GM21619 (cell line): ENCODE measurements around the gene PLTP.
"Not testable (repeated sequence)": the region's sequence is repeated elsewhere in the genome, so short reads cannot be mapped to it uniquely, and the experiment has no call there.

Source experiments
- ATAC-seq: cut with Tn5 transposase; IDR thresholded peaks from one replicate; pipeline ENCODE4 v1.9.1; 2021; ENCODE audit not compliant: unreplicated experiment

Gene PLTP

GRCh38 chr20:45880988-45881788 lies 30.8 kb downstream of the PLTP start, which contains the start of gene ZSWIM1:
TSS of gene ZSWIM1 (plus strand) at chr20:45881227. CDS start at chr20:45882593, 1,366 bp downstream.
- peak; percentile 95 for ATAC-seq

- ATAC-seq = no peak
Measured at GRCh38 chr20:45878076-45878761, 33.7 kb downstream of the PLTP start.

- no peak for ATAC-seq
Measured at GRCh38 chr20:45874576-45874975, 37.4 kb downstream of the PLTP start.

- not testable (repeated sequence) for ATAC-seq
Measured at GRCh38 chr20:45874104-45874481, 37.9 kb downstream of the PLTP start.

GRCh38 chr20:45873409-45874103 lies 38.4 kb downstream of the PLTP start:
- no peak for ATAC-seq

GRCh38 chr20:45872626-45873025 lies 39.3 kb downstream of the PLTP start:
- ATAC-seq = no peak

- no peak for ATAC-seq
Measured at GRCh38 chr20:45867819-45868176, 44.2 kb downstream of the PLTP start.

GRCh38 chr20:45867136-45867818 lies 44.7 kb downstream of the PLTP start:
- ATAC-seq = no peak

- no peak for ATAC-seq
Measured at GRCh38 chr20:45866454-45866853, 45.5 kb downstream of the PLTP start.

GRCh38 chr20:45863543-45864470 lies 48.1 kb downstream of the PLTP start:
- ATAC-seq = no peak

- ATAC-seq = no peak
Measured at GRCh38 chr20:45861221-45862075, 50.5 kb downstream of the PLTP start.

GRCh38 chr20:45860560-45861220 lies 51.3 kb downstream of the PLTP start:
- no peak for ATAC-seq

- no peak for ATAC-seq
Measured at GRCh38 chr20:45859916-45860315, 52.0 kb downstream of the PLTP start.

GRCh38 chr20:45857882-45858216 lies 54.1 kb downstream of the PLTP start:
- ATAC-seq = peak; percentile 21

- peak; percentile 93 for ATAC-seq
Measured at GRCh38 chr20:45857114-45857881, 54.7 kb downstream of the PLTP start, which contains the start of the genes ACOT8 and ZSWIM3. TSS of gene ACOT8 (minus strand) at chr20:45857392. CDS start at chr20:45857315, 77 bp downstream. TSS of gene ZSWIM3 (plus strand) at chr20:45857614. CDS start at chr20:45857826, 212 bp downstream.

GRCh38 chr20:45853484-45853883 lies 58.5 kb downstream of the PLTP start:
- no peak for ATAC-seq

GRCh38 chr20:45852326-45852725 lies 59.6 kb downstream of the PLTP start:
- no peak for ATAC-seq

GRCh38 chr20:45851501-45851900 lies 60.5 kb downstream of the PLTP start:
- no peak for ATAC-seq
